COLO668 (cell line): ENCODE measurements around the gene CIAPIN1.
A peak's percentile ranks its signal among the peaks of the same experiment; 100 is the strongest.

Experiments used
- DNase-seq: peaks from one replicate; lab custom pipeline; 2025; ENCODE audit not compliant: unreplicated experiment; lab: John Stamatoyannopoulos, UW

The CIAPIN1 gene

DNA sequence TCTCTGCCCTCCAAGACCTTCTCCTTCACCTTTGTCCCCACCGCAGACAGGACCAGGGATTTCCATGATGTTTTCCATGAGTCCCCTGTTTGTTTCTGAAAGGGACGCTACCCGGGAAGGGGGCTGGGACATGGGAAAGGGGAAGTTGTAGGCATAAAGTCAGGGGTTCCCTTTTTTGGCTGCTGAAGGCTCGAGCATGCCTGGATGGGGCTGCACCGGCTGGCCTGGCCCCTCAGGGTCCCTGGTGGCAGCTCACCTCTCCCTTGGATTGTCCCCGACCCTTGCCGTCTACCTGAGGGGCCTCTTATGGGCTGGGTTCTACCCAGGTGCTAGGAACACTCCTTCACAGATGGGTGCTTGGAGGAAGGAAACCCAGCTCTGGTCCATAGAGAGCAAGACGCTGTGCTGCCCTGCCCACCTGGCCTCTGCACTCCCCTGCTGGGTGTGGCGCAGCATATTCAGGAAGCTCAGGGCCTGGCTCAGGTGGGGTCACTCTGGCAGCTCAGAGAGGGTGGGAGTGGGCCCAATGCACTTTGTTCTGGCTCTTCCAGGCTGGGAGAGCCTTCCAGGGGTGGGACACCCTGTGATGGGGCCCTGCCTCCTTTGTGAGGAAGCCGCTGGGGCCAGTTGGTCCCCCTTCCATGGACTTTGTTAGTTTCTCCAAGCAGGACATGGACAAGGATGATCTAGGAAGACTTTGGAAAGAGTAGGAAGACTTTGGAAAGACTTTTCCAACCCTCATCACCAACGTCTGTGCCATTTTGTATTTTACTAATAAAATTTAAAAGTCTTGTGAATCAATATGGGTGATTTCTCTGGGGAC, 62.7 kb downstream of the CIAPIN1 start:
- DNase-seq = no peak

DNA sequence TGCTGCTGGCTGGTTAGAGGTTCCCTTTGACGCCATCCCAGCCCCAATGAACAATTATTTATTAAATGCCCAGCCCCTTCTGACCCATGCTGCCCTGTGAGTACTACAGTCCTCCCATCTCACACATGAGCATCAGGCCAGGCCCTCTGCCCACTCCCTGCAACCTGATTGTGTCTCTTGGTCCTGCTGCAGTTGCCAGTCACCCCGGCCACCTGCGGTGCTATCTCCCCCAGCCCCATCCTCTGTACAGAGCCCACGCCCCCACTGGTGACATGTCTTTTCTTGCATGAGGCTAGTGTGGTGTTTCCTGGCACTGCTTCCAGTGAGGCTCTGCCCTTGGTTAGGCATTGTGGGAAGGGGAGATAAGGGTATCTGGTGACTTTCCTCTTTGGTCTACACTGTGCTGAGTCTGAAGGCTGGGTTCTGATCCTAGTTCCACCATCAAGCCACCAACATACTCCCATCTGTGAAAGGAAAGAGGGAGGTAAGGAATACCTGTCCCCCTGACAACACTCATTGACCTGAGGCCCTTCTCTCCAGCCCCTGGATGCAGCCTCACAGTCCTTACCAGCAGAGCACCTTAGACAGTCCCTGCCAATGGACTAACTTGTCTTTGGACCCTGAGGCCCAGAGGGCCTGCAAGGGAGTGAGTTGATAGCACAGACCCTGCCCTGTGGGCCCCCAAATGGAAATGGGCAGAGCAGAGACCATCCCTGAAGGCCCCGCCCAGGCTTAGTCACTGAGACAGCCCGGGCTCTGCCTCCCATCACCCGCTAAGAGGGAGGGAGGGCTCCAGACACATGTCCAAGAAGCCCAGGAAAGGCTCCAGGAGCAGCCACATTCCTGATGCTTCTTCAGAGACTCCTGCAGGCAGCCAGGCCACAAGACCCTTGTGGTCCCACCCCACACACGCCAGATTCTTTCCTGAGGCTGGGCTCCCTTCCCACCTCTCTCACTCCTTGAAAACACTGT, 63.6 kb downstream of the CIAPIN1 start:
- DNase-seq = no peak

DNA sequence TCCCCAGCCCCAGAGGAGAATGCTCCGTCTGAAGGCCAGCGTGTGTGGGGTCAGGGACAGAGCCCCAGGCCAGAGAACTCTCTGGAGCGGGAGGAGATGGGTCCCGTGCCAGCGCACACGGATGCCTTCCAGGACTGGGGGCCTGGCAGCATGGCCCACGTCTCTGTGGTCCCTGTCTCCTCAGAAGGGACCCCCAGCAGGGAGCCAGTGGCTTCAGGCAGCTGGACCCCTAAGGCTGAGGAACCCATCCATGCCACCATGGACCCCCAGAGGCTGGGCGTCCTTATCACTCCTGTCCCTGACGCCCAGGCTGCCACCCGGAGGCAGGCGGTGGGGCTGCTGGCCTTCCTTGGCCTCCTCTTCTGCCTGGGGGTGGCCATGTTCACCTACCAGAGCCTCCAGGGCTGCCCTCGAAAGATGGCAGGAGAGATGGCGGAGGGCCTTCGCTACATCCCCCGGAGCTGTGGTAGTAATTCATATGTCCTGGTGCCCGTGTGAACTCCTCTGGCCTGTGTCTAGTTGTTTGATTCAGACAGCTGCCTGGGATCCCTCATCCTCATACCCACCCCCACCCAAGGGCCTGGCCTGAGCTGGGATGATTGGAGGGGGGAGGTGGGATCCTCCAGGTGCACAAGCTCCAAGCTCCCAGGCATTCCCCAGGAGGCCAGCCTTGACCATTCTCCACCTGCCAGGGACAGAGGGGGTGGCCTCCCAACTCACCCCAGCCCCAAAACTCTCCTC, 64.5 kb downstream of the CIAPIN1 start:
- no peak for DNase-seq

DNA sequence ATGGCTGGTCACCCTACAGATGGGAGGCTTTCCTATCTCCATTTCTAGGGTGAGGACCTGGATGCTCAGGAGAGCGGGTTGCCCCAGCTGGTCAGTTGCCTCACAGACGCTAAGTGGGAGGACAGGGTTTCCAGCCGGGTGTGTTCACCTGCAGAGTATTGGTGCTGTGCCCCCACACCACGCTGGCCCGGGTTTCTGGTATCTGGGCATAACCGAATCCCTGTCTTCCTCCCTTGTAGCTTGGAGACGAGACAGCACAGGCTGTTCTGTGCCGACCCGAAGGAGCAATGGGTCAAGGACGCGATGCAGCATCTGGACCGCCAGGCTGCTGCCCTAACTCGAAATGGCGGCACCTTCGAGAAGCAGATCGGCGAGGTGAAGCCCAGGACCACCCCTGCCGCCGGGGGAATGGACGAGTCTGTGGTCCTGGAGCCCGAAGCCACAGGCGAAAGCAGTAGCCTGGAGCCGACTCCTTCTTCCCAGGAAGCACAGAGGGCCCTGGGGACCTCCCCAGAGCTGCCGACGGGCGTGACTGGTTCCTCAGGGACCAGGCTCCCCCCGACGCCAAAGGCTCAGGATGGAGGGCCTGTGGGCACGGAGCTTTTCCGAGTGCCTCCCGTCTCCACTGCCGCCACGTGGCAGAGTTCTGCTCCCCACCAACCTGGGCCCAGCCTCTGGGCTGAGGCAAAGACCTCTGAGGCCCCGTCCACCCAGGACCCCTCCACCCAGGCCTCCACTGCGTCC, 65.2 kb downstream of the CIAPIN1 start:
- DNase-seq = no peak

DNA sequence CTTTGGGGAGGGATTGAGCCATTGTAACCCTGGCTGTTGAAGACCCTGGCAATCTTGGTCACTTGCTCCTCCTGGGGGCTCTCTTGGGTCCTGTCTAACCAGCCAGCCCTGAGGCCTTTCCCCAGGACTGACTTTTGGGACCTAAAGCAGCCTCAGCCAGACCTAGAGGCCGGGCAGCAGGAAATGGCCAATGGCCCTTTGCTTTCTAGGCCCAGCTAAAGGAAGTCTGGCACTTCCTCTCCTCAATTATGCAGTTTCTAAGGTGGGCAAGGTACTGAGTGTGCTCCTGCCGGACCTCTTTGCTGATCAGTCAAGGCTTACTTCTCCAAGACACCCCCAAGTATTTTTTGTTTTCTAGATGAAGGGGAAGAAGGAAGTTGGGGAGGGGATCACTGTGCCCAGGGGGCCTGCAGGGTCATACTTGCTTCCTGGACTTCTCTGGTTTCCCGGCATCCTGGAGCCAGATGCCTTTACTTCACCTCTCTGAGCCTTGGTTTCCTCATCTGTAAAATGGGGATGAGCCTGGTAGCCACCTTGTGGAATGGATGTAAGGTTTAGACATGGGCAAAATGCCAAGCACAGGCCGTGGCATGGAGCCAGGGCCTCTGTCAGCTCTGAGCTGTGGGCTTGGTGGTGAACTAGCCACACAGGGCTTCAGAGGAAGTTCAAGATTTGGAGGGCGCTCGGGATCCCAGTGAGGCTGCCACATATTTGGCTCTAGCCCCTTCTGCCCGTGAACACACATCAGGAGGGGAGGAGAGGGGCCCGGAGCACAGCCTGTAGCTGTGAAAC, 66.3 kb downstream of the CIAPIN1 start:
- peak; percentile 26 for DNase-seq

DNA sequence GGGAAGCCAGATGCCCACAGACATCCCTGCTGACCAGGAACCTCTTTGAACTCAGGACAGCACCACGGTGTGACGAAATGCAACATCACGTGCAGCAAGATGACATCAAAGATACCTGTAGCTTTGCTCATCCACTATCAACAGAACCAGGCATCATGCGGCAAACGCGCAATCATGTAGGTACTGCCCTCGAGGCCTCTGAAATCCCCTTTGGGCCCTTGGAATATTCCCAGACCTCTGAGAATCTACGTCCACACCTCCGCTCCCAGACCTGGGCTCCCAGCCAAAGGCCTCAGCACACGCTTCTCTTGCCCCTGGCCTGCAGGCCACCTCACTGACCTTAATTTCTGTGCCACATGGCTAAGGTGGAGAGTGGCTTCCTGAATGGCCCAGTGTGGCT, 67.6 kb downstream of the CIAPIN1 start:
- DNase-seq = no peak
